GM12872 (cell line): ENCODE measurements around the gene PNRC2.

Experiments
- CTCF ChIP-seq: IDR thresholded peaks from 3 replicates; pipeline ENCODE4 v1.5.1; 2011; ENCODE audit warnings: low read depth, mild to moderate bottlenecking, low read length, moderate library complexity; ENCODE audit not compliant: insufficient read depth

PNRC2 gene

GRCh38 chr1:23967871-23968270, 8.2 kb downstream of the PNRC2 start:
- no peak for TF ChIP-seq CTCF

GRCh38 chr1:23977187-23977853, 17.7 kb downstream of the PNRC2 start:
- no peak for TF ChIP-seq CTCF

- no peak for TF ChIP-seq CTCF
Observed at GRCh38 chr1:23977854-23978191, 18.2 kb downstream of the PNRC2 start.

GRCh38 chr1:23978805-23979204, 19.2 kb downstream of the PNRC2 start:
- TF ChIP-seq CTCF, result no peak

GRCh38 chr1:23979387-23979880, 19.8 kb downstream of the PNRC2 start:
- no peak for TF ChIP-seq CTCF

GRCh38 chr1:23979881-23980727, 20.5 kb downstream of the PNRC2 start, which contains the start of gene SRSF10:
Gene SRSF10, minus strand, starts transcription at chr1:23980327. Its CDS starts 72 bp downstream, at chr1:23980255.
- TF ChIP-seq CTCF, result peak; percentile 29; the same call in 1 of the 3 replicates

GRCh38 chr1:23980728-23981070, 21.1 kb downstream of the PNRC2 start:
- TF ChIP-seq CTCF, result no peak
